Measurements from ENCODE around the gene FDXACB1. TPM values are rescaled to one million over a fixed set of nuclear protein-coding genes. Genes with fewer than 3 reads are reported as not detected.

Gene FDXACB1
- polyA plus RNA-seq, 1 experiment: 2.1 TPM

DNA sequence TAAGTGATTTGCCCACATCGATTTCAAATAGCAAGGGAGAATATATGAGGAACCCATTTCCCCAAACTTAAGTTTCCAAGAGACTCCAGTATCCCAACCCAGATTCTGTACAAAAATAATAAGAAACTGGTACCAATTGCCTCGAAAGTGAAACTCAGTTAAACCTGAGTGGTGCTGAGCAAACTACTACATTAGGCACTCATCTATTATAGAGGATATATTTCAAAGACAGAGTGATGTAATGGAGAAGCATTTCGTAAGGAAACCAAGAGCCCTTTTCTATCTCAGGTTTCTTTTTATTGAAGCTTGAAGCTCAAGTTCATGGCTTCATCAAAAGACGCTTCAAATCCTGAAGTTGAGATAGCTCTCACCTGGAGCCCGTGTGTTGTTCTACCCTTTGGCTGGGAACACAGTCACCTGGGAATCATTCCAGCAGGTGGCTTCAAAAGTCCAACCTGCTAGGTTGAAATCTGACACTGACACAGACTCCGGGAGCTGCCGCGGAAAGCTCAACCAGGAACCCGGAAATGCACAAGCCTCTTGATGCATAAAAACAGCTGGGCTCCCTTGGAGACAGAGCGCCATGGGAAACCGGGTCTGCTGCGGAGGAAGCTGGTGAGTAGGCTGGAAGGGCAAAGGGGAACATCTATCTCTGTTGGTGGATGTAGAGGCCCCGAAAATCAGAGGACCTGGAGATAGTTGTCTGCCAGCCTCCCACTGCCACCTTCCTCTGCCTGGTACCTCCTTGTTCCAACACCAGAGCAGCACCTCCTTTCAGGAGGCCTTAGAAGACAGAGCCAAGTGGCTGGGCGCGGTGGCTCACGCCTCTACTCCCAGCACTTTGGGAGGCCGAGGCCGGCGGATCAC is 39.7 kb upstream of the FDXACB1 start, which contains the start of gene C11orf52:
Gene C11orf52 (plus strand): TSS at position 524 of the 867 bp plus-strand sequence. CDS start 60 bp downstream, at position 584.
- H3K4me3 ChIP-seq (ENCODE audit: low read depth, low read length): no peak within 1 kb of the TSS
- no peak within 1 kb of the TSS for H3K27ac ChIP-seq (ENCODE audit: low read depth, low read length)
- H3K27me3 ChIP-seq (ENCODE audit: control insufficient read depth, insufficient read depth, low read length): no peaks in the 10 kb centered on the region
- DNase-seq (ENCODE audit: low read depth, low spot score): no peak
- H3K9me3 ChIP-seq (ENCODE audit: control insufficient read depth, insufficient read depth, low read length): no peaks in the 10 kb centered on the region; the same call in 1 of the 2 replicates
- TF ChIP-seq, protein P1, sequence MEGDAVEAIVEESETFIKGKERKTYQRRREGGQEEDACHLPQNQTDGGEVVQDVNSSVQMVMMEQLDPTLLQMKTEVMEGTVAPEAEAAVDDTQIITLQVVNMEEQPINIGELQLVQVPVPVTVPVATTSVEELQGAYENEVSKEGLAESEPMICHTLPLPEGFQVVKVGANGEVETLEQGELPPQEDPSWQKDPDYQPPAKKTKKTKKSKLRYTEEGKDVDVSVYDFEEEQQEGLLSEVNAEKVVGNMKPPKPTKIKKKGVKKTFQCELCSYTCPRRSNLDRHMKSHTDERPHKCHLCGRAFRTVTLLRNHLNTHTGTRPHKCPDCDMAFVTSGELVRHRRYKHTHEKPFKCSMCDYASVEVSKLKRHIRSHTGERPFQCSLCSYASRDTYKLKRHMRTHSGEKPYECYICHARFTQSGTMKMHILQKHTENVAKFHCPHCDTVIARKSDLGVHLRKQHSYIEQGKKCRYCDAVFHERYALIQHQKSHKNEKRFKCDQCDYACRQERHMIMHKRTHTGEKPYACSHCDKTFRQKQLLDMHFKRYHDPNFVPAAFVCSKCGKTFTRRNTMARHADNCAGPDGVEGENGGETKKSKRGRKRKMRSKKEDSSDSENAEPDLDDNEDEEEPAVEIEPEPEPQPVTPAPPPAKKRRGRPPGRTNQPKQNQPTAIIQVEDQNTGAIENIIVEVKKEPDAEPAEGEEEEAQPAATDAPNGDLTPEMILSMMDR (IDR thresholded peaks at IDR 0.05; ENCODE audit: low read depth, low read length): no peak
- CTCF ChIA-PET: interaction anchor here (1.2 kb wide), 2 partner anchors 48 to 78 kb away, joined by 3 to 4 read pairs; no protein-coding TSS in a partner anchor
- POLR2A ChIA-PET: no interaction called here

DNA sequence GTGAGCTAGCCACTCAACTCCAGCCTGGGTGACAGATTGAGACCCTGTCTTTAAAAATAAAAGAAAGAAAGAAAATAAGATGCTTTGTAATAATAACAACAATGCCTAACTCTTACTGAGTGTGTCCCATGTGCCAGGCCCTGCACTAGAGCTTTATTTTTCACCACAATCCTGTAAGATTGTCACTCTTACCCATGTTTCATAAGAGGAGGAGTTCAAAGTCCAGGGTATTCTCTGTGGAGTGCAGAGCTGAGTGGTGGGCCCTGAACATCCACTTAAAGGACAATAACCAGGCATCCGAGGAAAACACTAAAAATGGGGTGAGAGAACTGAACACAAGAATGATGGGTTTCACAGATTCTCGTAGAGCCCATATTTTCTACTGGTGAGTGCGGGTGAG is 38.8 kb upstream of the FDXACB1 start:
- TF ChIP-seq, protein P1 (IDR thresholded peaks at IDR 0.05; ENCODE audit: low read depth, low read length): no peak
- Histone ChIP-seq H3K4me3 (ENCODE audit: low read depth, low read length) (no peak overlapping the region), H3K9me3 (ENCODE audit: control insufficient read depth, insufficient read depth, low read length) (no peaks in the 10 kb centered on the region; the same call in 1 of the 2 replicates), H3K27me3 (ENCODE audit: control insufficient read depth, insufficient read depth, low read length) (no peaks in the 10 kb centered on the region), H3K27ac (ENCODE audit: low read depth, low read length) (no peak overlapping the region)
- no peak for DNase-seq (ENCODE audit: low read depth, low spot score)
- CTCF ChIA-PET: interaction anchor here (1.0 kb wide), 1 partner anchor 9 kb away, joined by 3 read pairs; no protein-coding TSS in a partner anchor
- POLR2A ChIA-PET: interaction anchor here (0.6 kb wide), 1 partner anchor 21 kb away, joined by 5 read pairs; no protein-coding TSS in a partner anchor

DNA sequence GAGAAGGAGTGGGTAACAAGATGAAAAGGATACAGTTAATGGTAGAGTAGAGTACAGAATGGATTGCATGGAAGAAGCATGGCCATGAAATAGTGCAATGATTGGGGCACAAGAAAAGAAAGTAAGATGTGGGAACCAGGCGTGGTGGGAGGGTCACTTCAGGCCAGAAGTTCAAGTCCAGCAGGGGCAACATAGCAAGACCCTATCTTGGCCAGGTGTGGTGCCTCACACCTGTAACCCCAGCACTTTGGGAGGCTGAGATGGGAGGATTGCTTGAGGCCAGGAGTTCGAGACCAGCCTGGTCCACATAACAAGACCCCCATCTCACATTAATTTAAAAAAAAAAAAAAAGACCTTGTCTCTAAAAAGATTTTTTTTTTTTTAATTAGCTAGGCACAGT is 38.3 kb upstream of the FDXACB1 start:
- ChIA-PET POLR2A (interaction anchor here (0.6 kb wide), 1 partner anchor 21 kb away, joined by 5 read pairs; no protein-coding TSS in a partner anchor), CTCF (interaction anchor here (1.0 kb wide), 1 partner anchor 9 kb away, joined by 3 read pairs; no protein-coding TSS in a partner anchor)

DNA sequence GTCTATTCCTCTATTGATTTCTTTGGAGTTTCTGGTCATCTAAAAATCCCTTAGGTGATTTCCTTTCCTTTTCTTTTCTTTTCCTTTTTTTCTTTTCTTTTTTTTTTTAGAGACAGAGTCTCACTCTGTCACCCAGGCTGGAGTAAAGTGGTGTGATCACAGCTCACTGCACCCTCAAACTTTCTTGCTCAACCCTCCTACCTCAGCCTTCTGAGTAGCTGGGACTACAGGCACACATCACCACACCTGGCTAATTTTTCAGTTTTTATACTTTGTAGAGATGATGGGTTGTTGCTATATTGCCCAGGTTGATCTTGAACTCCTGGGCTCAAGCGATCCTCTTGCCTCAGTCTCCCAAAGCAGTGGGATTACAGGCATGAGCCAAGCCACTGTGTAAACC is 37.8 kb upstream of the FDXACB1 start:
- ChIA-PET CTCF (no interaction called here), POLR2A (interaction anchor here (0.6 kb wide), 1 partner anchor 22 kb away, joined by 5 read pairs; no protein-coding TSS in a partner anchor)
- no peak for DNase-seq (ENCODE audit: low read depth, low spot score)
- Histone ChIP-seq H3K27me3 (ENCODE audit: control insufficient read depth, insufficient read depth, low read length) (no peaks in the 10 kb centered on the region), H3K9me3 (ENCODE audit: control insufficient read depth, insufficient read depth, low read length) (no peaks in the 10 kb centered on the region; the same call in 1 of the 2 replicates), H3K4me3 (ENCODE audit: low read depth, low read length) (no peak overlapping the region), H3K27ac (ENCODE audit: low read depth, low read length) (no peak overlapping the region)
- TF ChIP-seq, protein P1 (IDR thresholded peaks at IDR 0.05; ENCODE audit: low read depth, low read length): no peak

More for the DNA sequence above, 38.3 kb upstream of the FDXACB1 start:
- no peak overlapping the region for H3K4me3 ChIP-seq (ENCODE audit: low read depth, low read length)
- TF ChIP-seq, protein P1 (IDR thresholded peaks at IDR 0.05; ENCODE audit: low read depth, low read length): no peak
- no peaks in the 10 kb centered on the region for H3K27me3 ChIP-seq (ENCODE audit: control insufficient read depth, insufficient read depth, low read length)
- H3K27ac ChIP-seq (ENCODE audit: low read depth, low read length): no peak overlapping the region
- DNase-seq (ENCODE audit: low read depth, low spot score): no peak
- no peaks in the 10 kb centered on the region; the same call in 1 of the 2 replicates for H3K9me3 ChIP-seq (ENCODE audit: control insufficient read depth, insufficient read depth, low read length)
